ENCODE results near the gene KAZALD1.

KAZALD1 gene

DNA sequence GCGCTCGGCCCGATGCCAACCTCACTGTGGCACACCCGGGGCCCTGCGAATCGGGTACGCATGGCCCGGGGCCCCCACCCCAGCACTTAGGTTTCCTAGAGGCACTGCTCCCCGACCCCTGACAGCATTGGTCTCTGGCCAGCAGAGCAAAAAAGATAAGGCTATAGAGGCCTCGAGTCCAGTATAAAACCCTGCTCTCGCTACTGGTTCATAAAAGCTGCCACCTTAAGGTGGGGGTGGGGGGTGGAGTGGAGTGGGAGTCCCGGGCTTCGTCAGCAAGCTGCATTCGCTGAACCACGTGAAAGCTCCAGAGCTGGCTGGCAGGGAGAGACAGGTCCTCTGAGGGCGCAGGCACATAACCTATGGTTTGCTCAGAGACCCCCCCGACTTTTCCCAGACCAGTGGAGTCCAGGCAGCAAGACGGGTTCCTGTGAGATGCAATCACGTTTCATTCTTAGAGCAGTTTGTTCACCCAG, 1.3 kb downstream of the KAZALD1 start:
- Histone ChIP-seq H3K4me3 (ENCODE audit: low read depth, low read length) (no peak overlapping the region), H3K9me3 (ENCODE audit: control insufficient read depth, insufficient read depth, low read depth, low read length) (no peaks in the 10 kb centered on the region), H3K27ac (ENCODE audit: extremely low read depth, low read depth, low read length) (no peak overlapping the region; the same call in 1 of the 2 replicates), H3K36me3 (ENCODE audit: control insufficient read depth in 2 of 2, insufficient read depth in 1 of 2, low read length in 2 of 2) (no peaks in the 10 kb centered on the region; a peak in 1 of 3 replicates), H3K4me1 (ENCODE audit: control insufficient read depth, insufficient read depth, low read length) (peaks cover 22% of the 10 kb centered on the region)
- TF ChIP-seq ZNF394 (tag by site-specific recombination; IDR thresholded peaks at IDR 0.05; ENCODE audit: borderline replicate concordance) (no peak), ZNF292 (tag by site-specific recombination; IDR thresholded peaks at IDR 0.05; ENCODE audit: borderline replicate concordance, low read depth) (no peak), ZNF426 (tag by site-specific recombination; IDR thresholded peaks at IDR 0.05) (no peak), ZNF514 (tag by site-specific recombination; IDR thresholded peaks at IDR 0.05) (no peak), ZFHX2 (tag by site-specific recombination; conservative IDR thresholded peaks at IDR 0.05) (peak; percentile 34; the same call in 1 of the 2 replicates), ZBTB7A (tag by site-specific recombination; IDR thresholded peaks at IDR 0.05; ENCODE audit: low read depth) (no peak), YY1 (tag by site-specific recombination; IDR thresholded peaks at IDR 0.05) (no peak), BCL11B (tag by site-specific recombination; IDR thresholded peaks at IDR 0.05; ENCODE audit: low read depth) (no peak), ZBTB20 (tag by site-specific recombination; IDR thresholded peaks at IDR 0.05) (peak; percentile 77), MYNN (tag by site-specific recombination; IDR thresholded peaks at IDR 0.05; ENCODE audit: borderline replicate concordance) (no peak), EGR2 (tag by site-specific recombination; IDR thresholded peaks at IDR 0.05; ENCODE audit: low read depth) (0 out of 2 replicates have a peak, but pooled peaks have one; percentile 5)
- TF ChIP-seq, protein P1, sequence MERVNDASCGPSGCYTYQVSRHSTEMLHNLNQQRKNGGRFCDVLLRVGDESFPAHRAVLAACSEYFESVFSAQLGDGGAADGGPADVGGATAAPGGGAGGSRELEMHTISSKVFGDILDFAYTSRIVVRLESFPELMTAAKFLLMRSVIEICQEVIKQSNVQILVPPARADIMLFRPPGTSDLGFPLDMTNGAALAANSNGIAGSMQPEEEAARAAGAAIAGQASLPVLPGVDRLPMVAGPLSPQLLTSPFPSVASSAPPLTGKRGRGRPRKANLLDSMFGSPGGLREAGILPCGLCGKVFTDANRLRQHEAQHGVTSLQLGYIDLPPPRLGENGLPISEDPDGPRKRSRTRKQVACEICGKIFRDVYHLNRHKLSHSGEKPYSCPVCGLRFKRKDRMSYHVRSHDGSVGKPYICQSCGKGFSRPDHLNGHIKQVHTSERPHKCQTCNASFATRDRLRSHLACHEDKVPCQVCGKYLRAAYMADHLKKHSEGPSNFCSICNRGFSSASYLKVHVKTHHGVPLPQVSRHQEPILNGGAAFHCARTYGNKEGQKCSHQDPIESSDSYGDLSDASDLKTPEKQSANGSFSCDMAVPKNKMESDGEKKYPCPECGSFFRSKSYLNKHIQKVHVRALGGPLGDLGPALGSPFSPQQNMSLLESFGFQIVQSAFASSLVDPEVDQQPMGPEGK (tag by site-specific recombination; IDR thresholded peaks at IDR 0.05): peak; percentile 28; the same call in 1 of the 2 replicates
- TF ChIP-seq, protein P2, sequence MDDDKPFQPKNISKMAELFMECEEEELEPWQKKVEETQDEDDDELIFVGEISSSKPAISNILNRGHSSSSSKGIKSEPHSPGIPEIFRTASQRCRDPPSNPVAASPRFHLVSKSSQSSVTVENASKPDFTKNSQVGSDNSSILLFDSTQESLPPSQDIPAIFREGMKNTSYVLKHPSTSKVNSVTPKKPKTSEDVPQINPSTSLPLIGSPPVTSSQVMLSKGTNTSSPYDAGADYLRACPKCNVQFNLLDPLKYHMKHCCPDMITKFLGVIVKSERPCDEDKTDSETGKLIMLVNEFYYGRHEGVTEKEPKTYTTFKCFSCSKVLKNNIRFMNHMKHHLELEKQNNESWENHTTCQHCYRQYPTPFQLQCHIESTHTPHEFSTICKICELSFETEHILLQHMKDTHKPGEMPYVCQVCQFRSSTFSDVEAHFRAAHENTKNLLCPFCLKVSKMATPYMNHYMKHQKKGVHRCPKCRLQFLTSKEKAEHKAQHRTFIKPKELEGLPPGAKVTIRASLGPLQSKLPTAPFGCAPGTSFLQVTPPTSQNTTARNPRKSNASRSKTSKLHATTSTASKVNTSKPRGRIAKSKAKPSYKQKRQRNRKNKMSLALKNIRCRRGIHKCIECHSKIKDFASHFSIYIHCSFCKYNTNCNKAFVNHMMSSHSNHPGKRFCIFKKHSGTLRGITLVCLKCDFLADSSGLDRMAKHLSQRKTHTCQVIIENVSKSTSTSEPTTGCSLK (tag by site-specific recombination; IDR thresholded peaks at IDR 0.05): no peak
- TF ChIP-seq, protein P3, sequence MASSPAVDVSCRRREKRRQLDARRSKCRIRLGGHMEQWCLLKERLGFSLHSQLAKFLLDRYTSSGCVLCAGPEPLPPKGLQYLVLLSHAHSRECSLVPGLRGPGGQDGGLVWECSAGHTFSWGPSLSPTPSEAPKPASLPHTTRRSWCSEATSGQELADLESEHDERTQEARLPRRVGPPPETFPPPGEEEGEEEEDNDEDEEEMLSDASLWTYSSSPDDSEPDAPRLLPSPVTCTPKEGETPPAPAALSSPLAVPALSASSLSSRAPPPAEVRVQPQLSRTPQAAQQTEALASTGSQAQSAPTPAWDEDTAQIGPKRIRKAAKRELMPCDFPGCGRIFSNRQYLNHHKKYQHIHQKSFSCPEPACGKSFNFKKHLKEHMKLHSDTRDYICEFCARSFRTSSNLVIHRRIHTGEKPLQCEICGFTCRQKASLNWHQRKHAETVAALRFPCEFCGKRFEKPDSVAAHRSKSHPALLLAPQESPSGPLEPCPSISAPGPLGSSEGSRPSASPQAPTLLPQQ (tag by site-specific recombination; IDR thresholded peaks at IDR 0.05): no peak
- TF ChIP-seq, protein P4, sequence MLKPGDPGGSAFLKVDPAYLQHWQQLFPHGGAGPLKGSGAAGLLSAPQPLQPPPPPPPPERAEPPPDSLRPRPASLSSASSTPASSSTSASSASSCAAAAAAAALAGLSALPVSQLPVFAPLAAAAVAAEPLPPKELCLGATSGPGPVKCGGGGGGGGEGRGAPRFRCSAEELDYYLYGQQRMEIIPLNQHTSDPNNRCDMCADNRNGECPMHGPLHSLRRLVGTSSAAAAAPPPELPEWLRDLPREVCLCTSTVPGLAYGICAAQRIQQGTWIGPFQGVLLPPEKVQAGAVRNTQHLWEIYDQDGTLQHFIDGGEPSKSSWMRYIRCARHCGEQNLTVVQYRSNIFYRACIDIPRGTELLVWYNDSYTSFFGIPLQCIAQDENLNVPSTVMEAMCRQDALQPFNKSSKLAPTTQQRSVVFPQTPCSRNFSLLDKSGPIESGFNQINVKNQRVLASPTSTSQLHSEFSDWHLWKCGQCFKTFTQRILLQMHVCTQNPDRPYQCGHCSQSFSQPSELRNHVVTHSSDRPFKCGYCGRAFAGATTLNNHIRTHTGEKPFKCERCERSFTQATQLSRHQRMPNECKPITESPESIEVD (tag by site-specific recombination; IDR thresholded peaks at IDR 0.05): no peak
- POLR2A ChIA-PET: no interaction called here
- CTCF ChIA-PET: interaction anchor here (0.7 to 2.1 kb wide), 5 partner anchors 8 to 30 kb away, joined by 3 to 9 read pairs (median 5); no protein-coding TSS in a partner anchor

Measured in HEK293 (cell line).